NCI-H524 (cell line): Measurements from ENCODE around the gene KCNQ4.

Source experiments
- DNase-seq, 2 experiments: peaks; one replicate each; lab custom pipeline; 2025; lab: John Stamatoyannopoulos, UW

KCNQ4 gene

GRCh38 chr1:40820251-40820797 lies 36.7 kb downstream of the KCNQ4 start:
- DNase-seq, result no peak

DNA sequence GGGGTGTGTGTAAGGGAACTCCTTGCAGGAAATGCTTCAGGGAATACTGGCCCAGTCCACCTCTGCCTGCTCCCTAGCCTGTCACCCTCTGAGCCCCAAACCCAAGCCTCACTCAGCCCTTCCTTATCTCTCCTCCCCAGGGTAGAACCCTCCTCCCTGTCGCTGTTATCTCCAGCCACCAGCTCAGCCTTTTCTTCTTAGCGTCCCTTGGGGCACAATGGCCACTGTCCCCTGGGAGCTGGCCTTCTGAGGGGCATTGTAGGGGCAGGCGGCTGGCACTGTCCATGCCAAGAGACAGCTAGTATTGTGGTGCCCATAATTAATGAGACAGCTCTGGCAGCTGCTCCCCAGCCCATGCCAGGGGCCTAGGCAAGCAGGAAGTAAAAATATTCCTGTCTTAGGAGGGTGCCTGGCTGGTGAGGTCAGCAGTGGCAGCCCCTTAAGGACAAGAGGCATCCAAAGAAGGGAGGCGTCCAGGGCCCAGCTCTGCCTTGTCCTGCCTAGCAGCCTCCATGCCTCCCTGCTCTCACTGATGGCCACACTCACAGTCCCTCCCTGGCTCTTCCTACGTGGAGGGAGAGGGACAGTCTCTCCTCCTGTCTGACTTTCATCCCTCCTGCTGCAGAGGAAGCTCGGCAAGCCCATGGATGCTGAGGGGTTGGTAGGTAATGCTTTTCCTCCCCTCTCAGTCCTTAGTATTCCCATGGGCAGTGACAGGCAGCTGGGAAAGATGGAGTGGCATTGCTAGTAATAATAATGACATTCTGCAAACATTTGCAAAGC lies 37.5 kb downstream of the KCNQ4 start:
- DNase-seq, result no peak

- DNase-seq, result no peak
Observed at GRCh38 chr1:40822890-40823289, 39.3 kb downstream of the KCNQ4 start.

- no peak for DNase-seq
Observed at GRCh38 chr1:40823345-40823744, 39.8 kb downstream of the KCNQ4 start.

GRCh38 chr1:40823983-40824382 lies 40.4 kb downstream of the KCNQ4 start:
- no peak for DNase-seq

DNA sequence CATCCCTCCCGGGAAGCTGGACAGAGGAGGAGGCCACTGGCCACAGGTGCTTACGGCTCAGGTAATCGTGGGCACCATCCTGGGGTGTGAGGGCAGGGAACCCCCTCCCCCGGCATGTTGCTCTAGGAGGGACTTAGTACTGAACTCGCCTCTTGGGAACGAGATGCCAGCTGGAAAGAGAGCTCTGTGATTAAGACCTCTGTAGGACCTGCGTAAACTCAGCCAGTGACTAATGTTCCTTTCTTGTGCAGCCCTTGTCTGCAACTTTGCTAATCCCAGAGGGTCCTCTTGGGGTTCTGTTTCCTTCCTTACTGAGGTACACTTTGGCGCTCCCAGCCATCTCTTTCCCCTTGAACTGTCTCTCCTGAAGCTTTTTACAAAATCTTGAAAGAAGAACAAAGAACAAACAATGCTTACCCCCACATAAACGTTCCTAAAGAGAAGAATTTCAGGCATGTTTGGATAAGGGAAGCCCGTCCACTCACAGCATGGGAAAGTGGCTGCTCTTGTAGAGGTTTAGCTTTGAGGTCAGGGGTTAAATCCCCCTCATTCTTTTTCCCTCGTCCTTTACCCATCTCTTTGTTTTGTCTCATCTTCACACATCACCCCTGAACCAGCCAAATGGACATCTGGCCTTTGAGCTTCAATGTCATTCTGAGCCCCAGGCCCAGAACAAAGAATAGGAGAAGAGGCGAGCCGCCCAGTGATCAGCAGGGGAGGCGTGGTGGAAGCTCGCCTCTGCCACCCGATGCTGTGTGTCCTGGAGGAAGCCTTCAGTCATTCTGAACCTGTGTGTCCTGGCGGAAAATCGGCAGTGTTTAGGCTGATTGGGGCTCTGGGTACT lies 41.2 kb downstream of the KCNQ4 start:
- no peak for DNase-seq

GRCh38 chr1:40825435-40825788 lies 41.8 kb downstream of the KCNQ4 start:
- DNase-seq, result no peak

- DNase-seq, result no peak
Observed at GRCh38 chr1:40825996-40826395, 42.4 kb downstream of the KCNQ4 start.

DNA sequence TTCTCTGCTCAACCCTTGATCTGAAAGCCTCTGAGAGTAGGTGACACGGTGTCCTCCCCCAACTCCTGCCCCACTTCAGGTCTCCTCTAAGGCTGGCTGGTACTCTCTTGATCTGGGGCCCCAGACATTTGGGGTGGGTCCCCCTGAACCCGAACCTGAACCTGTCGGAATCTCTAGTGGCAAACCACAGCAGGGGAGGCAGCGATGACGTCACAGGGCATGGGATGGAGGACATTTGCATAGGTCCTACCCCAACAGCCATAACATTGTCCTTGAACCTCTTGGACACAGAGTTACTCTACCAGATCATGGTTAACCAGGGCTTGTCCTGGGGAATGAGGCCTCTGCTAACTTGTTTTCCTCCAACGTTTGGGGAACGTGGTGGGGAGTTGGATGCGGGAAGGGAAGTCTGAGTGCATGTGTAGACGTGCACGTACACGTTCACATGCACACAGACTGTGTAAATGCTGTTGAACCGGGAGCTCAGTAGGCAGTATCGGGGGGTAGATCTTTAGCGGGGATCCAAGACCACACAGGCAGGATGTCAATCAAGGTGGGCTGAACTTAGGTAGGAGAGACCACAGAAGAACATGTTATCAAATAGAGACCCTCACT lies 46.2 kb downstream of the KCNQ4 start:
- no peak for DNase-seq

GRCh38 chr1:40830419-40830943 lies 46.9 kb downstream of the KCNQ4 start:
- DNase-seq, result no peak

DNA sequence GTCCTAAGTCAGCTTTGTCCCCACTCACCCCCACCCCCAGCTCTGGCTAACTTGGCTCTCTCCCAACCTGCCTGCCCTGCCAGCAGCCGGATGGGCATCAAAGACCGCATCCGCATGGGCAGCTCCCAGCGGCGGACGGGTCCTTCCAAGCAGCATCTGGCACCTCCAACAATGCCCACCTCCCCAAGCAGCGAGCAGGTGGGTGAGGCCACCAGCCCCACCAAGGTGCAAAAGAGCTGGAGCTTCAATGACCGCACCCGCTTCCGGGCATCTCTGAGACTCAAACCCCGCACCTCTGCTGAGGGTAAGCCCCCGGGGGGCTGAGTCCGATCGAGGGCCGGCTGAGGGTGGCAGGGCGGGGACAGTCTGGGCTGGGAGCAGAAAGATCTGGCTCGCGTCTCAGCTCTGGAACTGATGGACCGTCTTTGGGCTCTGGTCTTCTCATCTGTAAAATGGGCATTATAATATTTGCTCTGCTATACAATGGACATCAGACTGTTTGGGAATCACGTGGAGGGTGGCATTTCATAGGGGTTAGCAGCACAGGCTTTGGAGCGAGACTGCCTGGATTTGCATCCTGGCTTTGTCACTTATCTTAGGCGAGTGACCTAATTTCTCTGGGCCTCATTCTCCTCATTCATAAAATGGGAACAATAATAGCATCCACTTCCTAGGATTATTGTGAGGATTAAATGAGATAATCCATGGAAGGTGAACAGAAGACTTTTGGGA lies 47.6 kb downstream of the KCNQ4 start:
- DNase-seq, result no peak

DNA sequence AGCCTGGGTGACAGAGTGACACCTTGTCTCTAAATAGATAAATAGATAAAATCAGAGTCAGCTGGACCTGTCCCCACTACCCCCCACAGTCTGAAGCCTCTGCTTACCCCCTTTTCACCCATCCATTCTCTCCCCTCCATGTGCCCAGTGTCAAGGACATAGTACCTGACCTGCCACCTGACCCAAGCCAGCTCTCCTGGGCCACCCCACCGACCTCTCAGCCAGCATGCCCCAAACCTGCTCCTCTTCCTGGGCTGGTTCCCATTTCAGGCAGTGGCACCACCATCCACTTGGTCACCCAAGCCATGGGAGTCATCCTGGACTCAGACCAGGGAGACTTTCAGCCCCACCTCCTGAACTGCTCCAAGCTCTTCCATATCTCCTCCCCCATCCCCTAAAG lies 50.4 kb downstream of the KCNQ4 start:
- no peak for DNase-seq

DNA sequence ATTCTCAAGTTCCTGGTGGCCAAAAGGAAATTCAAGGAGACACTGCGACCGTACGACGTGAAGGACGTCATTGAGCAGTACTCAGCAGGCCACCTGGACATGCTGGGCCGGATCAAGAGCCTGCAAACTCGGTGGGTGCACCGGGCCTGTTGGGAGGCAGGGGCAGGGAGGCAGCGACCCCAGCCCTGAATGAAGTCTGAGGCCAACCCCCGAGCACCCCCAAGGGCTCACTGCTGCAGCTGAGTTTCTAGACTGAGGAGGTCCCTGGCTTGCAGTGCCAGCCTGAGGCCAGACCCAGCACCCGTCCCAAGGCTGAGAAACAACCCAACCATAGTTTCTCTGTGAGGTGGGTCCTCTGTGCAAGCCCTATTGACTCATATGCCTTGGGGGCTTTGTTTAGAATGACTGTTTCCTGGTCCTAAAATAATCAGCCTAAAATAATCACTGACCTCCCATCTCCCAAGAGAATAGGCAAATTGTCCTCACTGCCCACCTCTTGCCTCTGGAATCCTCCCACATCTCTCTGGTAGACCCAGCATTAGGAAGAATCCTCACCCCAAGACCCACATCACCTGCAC lies 51.5 kb downstream of the KCNQ4 start:
- no peak for DNase-seq

DNA sequence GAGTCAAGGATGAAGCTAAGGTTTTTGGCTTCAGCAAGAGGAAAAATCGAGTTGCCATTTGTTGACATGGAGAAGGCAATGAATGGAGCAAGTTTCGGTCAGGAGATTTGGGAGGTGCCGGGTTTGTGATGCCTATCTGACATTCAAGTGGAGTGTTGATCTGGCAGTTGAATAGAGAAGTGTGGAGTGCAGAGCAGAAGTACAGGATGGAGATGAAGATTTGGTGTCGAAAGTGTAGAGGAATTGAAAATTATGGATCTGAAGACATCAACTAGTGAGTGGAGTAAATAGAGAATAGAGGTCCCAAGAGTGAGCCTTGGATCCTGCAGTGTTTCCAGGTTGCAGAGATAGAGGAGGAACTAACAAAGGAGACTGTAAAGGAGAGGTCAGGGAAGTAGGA lies 52.7 kb downstream of the KCNQ4 start:
- no peak for DNase-seq

- no peak for DNase-seq
Observed at GRCh38 chr1:40837601-40838000, 54.0 kb downstream of the KCNQ4 start.

DNA sequence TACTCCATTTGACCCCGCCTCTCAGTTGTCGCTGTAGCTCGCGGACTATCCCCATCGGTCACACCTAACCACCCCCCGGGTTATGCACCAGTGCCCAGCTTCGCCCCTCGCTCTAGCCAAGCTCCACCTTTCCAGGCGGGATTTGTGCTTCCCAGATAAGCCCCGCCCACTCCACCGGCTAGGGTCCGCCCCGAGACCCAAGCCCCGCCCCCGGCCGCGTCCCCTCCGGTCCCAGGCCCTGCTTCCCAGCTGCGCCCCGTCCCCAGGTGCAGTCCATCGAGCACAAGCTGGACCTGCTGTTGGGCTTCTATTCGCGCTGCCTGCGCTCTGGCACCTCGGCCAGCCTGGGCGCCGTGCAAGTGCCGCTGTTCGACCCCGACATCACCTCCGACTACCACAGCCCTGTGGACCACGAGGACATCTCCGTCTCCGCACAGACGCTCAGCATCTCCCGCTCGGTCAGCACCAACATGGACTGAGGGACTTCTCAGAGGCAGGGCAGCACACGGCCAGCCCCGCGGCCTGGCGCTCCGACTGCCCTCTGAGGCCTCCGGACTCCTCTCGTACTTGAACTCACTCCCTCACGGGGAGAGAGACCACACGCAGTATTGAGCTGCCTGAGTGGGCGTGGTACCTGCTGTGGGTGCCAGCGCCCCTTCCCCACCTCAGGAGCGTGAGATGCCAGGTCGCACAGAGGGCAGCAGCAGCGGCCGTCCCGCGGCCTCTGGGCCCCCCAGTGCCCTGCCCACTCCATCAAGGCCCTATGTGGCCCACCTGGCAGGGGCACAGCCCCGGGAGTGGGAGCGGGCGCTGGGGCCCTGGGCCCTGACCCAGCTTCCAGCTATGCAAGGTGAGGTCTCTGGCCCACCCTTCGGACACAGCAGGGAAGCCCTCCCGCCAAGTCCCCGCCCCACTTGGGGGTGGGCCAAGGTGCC lies 54.7 kb downstream of the KCNQ4 start:
- DNase-seq, result no peak

- no peak for DNase-seq
Observed at GRCh38 chr1:40838980-40839942, 55.7 kb downstream of the KCNQ4 start.

DNA sequence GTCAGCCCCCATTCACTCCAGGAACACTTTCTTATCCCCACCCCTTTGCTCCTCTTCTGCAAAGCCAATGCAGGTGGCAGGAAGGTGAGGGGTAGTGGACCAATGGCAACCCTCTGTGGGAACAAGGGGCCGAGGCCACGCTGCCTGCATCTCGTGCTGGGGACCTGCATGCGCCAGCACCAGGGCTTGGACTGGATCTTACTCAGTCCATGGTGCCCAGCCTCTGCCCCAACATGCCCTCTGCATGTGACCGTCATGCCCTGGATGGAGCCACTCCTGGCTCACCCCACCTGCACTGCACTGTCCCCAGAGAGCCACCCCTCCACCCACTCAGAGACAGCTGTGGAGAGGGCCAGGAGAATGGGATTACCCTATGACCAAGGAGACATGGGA lies 56.4 kb downstream of the KCNQ4 start:
- no peak for DNase-seq
